C4-2B (cell line): Measurements from ENCODE around the gene PIP5KL1.

Source experiments
- ZFX ChIP-seq: fragments of 450-650 bp; IDR thresholded peaks from 2 replicates; pipeline ENCODE4 v1.6.1; 2017
- TF ChIP-seq, protein P1 (sequence below): fragments of 450-650 bp; conservative IDR thresholded peaks from 2 replicates; pipeline ENCODE4 v1.5.1; 2017; ENCODE audit warnings: mild to moderate bottlenecking

DNA sequence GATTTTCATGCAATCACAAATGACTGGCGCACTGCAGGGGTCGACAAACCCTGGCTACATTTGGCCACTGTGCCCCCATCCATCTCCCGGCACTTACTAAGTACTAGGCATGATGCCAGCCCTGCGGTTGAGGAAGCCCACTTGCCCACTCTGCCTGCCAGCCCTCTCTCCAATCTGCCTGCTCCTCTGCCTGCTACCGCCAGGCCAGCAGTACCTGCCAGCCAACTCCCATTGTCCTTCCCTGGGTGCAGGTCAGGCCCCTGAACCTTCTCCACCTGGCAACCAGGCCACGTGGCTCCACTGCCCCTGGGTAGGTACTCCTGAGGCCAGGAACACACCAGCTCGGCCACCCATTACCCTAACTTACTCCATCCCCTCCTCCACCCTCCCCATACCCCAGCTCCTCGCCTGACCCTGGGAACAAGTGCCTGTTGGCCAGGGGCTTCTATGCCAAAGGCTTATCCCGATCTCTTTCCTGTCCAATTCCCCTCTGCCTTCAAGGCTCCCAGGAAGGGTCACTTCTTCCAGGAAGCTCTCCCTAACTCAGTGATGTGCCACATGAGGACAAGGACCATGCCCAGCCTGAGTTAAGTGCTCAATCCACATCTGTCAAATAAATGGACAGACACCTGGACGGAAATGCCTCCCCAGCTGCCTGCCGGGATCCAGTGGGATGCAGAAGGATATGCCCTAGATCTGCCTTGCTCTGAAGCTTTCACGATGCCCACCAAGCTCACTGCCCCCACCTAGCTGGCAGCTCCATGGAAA, 43.6 kb upstream of the PIP5KL1 start:
- TF ChIP-seq, protein P1, sequence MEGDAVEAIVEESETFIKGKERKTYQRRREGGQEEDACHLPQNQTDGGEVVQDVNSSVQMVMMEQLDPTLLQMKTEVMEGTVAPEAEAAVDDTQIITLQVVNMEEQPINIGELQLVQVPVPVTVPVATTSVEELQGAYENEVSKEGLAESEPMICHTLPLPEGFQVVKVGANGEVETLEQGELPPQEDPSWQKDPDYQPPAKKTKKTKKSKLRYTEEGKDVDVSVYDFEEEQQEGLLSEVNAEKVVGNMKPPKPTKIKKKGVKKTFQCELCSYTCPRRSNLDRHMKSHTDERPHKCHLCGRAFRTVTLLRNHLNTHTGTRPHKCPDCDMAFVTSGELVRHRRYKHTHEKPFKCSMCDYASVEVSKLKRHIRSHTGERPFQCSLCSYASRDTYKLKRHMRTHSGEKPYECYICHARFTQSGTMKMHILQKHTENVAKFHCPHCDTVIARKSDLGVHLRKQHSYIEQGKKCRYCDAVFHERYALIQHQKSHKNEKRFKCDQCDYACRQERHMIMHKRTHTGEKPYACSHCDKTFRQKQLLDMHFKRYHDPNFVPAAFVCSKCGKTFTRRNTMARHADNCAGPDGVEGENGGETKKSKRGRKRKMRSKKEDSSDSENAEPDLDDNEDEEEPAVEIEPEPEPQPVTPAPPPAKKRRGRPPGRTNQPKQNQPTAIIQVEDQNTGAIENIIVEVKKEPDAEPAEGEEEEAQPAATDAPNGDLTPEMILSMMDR, result no peak
- TF ChIP-seq ZFX, result no peak
